CD14-positive monocyte (primary cell): ENCODE results near the gene OAS2. TPM values are rescaled to one million over a fixed set of nuclear protein-coding genes. Genes with fewer than 3 reads are reported as not detected.

Source experiments
- DNase-seq, 3 donors: peaks; one replicate each; pipeline ENCODE4 v3.0.0-alpha.2; 2011 to 2022
- H2AFZ ChIP-seq: 2 replicates; pipeline ENCODE4 v1.6.0; 2012; ENCODE audit warnings: mild to moderate bottlenecking, low read depth, low read length, inconsistent platforms; ENCODE audit not compliant: insufficient read depth, poor library complexity, severe bottlenecking
- H3K27ac ChIP-seq, 2 donors: 1 replicate in 1 of 2; 2 replicates in 1 of 2; pipeline ENCODE4 v1.5.1; 2012 to 2013; ENCODE audit warnings: low read length in 2 of 2, control low read depth in 1 of 2, inconsistent platforms in 1 of 2, low read depth in 1 of 2, mild to moderate bottlenecking in 1 of 2
- H3K27me3 ChIP-seq, 2 donors: one replicate each; pipeline versions ENCODE4 v1.6.0 to v1.6.1; 2011 to 2013; ENCODE audit warnings: low read length in 2 of 2; ENCODE audit not compliant: control insufficient read depth in 2 of 2, insufficient read depth in 2 of 2
- H3K36me3 ChIP-seq, 2 donors: replicated peaks in 1 of 2; 1 replicate in 1 of 2; 2 replicates in 1 of 2; pipeline versions ENCODE4 v1.5.1 to v1.6.1; 2012 to 2013; ENCODE audit warnings: low read length in 2 of 2, control low read depth in 1 of 2, inconsistent platforms in 1 of 2, mild to moderate bottlenecking in 1 of 2; ENCODE audit not compliant: insufficient read depth in 2 of 2, control insufficient read depth in 1 of 2
- H3K4me1 ChIP-seq, 2 donors: 1 replicate in 1 of 2; 2 replicates in 1 of 2; pipeline versions ENCODE4 v1.5.1 to v1.6.1; 2012 to 2013; ENCODE audit warnings: low read length in 2 of 2, control low read depth in 1 of 2, inconsistent platforms in 1 of 2, mild to moderate bottlenecking in 1 of 2, moderate library complexity in 1 of 2; ENCODE audit not compliant: insufficient read depth in 2 of 2, control insufficient read depth in 1 of 2
- H3K4me2 ChIP-seq: replicated peaks from 2 replicates; pipeline ENCODE3; 2012; ENCODE audit warnings: low read length, moderate library complexity, mild to moderate bottlenecking; ENCODE audit not compliant: poor library complexity, severe bottlenecking; ENCODE audit errors: extremely low read depth
- H3K4me3 ChIP-seq, 3 experiments: fragments of 200-600 bp in 1 of 3; sonication (generic) in 1 of 3; replicated peaks in 1 of 3; 1 replicate in 2 of 3; 2 replicates in 1 of 3; pipeline ENCODE4 v1.5.1; 2011 to 2013; ENCODE audit warnings: low read length in 3 of 3, mild to moderate bottlenecking in 3 of 3, control low read depth in 2 of 3, low read depth in 2 of 3, inconsistent platforms in 1 of 3, moderate library complexity in 1 of 3
- H3K79me2 ChIP-seq: 2 replicates; pipeline ENCODE4 v1.6.0; 2012; ENCODE audit warnings: mild to moderate bottlenecking, control low read depth, inconsistent platforms, low read length, moderate library complexity; ENCODE audit not compliant: insufficient read depth
- H3K9ac ChIP-seq: 2 replicates; pipeline ENCODE4 v1.6.0; 2017; ENCODE audit warnings: low read length, mild to moderate bottlenecking; ENCODE audit not compliant: insufficient read depth, poor library complexity, severe bottlenecking
- H3K9me3 ChIP-seq, 2 donors: replicated peaks in 1 of 2; 1 replicate in 1 of 2; 2 replicates in 1 of 2; pipeline versions ENCODE4 v1.5.1 to v1.6.1; 2012 to 2013; ENCODE audit warnings: low read length in 2 of 2, control low read depth in 1 of 2; ENCODE audit not compliant: control insufficient read depth in 1 of 2, insufficient read depth in 1 of 2
- H4K20me1 ChIP-seq: 2 replicates; pipeline ENCODE4 v1.6.0; 2012; ENCODE audit warnings: mild to moderate bottlenecking, low read length, control low read depth, moderate library complexity; ENCODE audit not compliant: insufficient read depth
- H3K27ac Mint-ChIP-seq, 7 donors: one replicate each; pipeline ENCODE4 v1.8.0; 2020; ENCODE audit warnings: mild to moderate bottlenecking in 7 of 7, mixed read lengths in 7 of 7, moderate library complexity in 6 of 7, inconsistent platforms in 2 of 7
- H3K27me3 Mint-ChIP-seq, 3 donors: one replicate each; pipeline ENCODE4 v1.8.0; 2021 to 2022; ENCODE audit warnings: low read depth in 3 of 3, mild to moderate bottlenecking in 3 of 3, mixed read lengths in 3 of 3, moderate library complexity in 3 of 3, inconsistent platforms in 1 of 3
- H3K36me3 Mint-ChIP-seq, 2 donors: one replicate each; pipeline ENCODE4 v1.8.0; 2020; ENCODE audit warnings: mixed read lengths in 2 of 2, inconsistent platforms in 1 of 2, mild to moderate bottlenecking in 1 of 2
- H3K4me1 Mint-ChIP-seq: one replicate; pipeline ENCODE4 v1.8.0; 2020; ENCODE audit warnings: mild to moderate bottlenecking, mixed read lengths
- H3K4me3 Mint-ChIP-seq, 2 donors: one replicate each; pipeline ENCODE4 v1.8.0; 2020; ENCODE audit warnings: mild to moderate bottlenecking in 2 of 2, mixed read lengths in 2 of 2, moderate library complexity in 1 of 2
- H3K9me3 Mint-ChIP-seq, 7 donors: one replicate each; pipeline ENCODE4 v1.8.0; 2020 to 2022; ENCODE audit warnings: mixed read lengths in 7 of 7, mild to moderate bottlenecking in 6 of 7, moderate library complexity in 6 of 7, inconsistent platforms in 2 of 7
- CTCF ChIP-seq: fragments of 200-600 bp; IDR thresholded peaks from one replicate; pipeline ENCODE4 v1.8.0; 2022; ENCODE audit warnings: antibody characterized with exemption, mild to moderate bottlenecking
- WGBS: methylation state at CpG from one replicate; pipeline ENCODE4 v1.1.5; 2013; ENCODE audit warnings: missing lambda C conversion rate; ENCODE audit not compliant: insufficient coverage; 5-methylcytosine and 5-hydroxymethylcytosine counted together
- intact Hi-C, 2 donors: fragments of 100-400 bp; cut with micrococcal nuclease; formaldehyde crosslinking; loops; one replicate each; pipeline versions ENCODE4 v1.15.0 to v1.15.1; 2023
- polyA plus RNA-seq, 3 donors: library from polyadenylated mRNA; depleted of rRNA in 1 of 3; unstranded in 2 of 3; stranded (reverse) in 1 of 3; fragments of 300-500 nt in 2 of 3; fragments of >200 nt in 1 of 3; fragmentation: Illumina TruSeq in 2 of 3; gene quantifications; 1 replicate in 2 of 3; 2 replicates in 1 of 3; pipeline ENCODE4 v1.2.3, GENCODE V29; 2012 to 2021

Gene OAS2
- polyA plus RNA-seq, 3 donors = 27.7 to 55.9 (median 40.1) TPM

- intact Hi-C loops = no loop called here
- H3K4me1 Mint-ChIP-seq = no peaks in the 10 kb centered on the region
- Histone ChIP-seq H3K36me3 (no peaks in the 10 kb centered on the region), H3K9me3 (no peaks in the 10 kb centered on the region), H3K27ac (no peak overlapping the region), H3K4me3 (no peak overlapping the region), H3K27me3 (no peaks in the 10 kb centered on the region), H3K79me2 (no peaks in the 10 kb centered on the region), H2AFZ (no peak overlapping the region), H3K4me1 (no peaks in the 10 kb centered on the region), H3K9ac (no peak overlapping the region), H3K4me2 (no peak overlapping the region), H4K20me1 (no peaks in the 10 kb centered on the region)
- H3K27me3 Mint-ChIP-seq = peaks cover 11 to 18% (median 13%) of the 10 kb centered on the region in 3 donors
- H3K36me3 Mint-ChIP-seq = no peaks in the 10 kb centered on the region
- H3K27ac Mint-ChIP-seq = no peak overlapping the region
- no CpG with 5 or more reads among the region's 1 CpG for WGBS
- H3K9me3 Mint-ChIP-seq = peaks cover 0 to 5% (median 0%) of the 10 kb centered on the region in 7 donors
- no peak for DNase-seq
- H3K4me3 Mint-ChIP-seq = no peak overlapping the region
- TF ChIP-seq CTCF = no peak
Observed at GRCh38 chr12:113021500-113021899, 43.2 kb downstream of the OAS2 start.

- H3K4me3 Mint-ChIP-seq = no peak overlapping the region
- Histone ChIP-seq H3K9me3 (no peaks in the 10 kb centered on the region), H3K36me3 (no peaks in the 10 kb centered on the region), H2AFZ (no peak overlapping the region), H3K4me2 (no peak overlapping the region), H3K27me3 (no peaks in the 10 kb centered on the region), H3K79me2 (no peaks in the 10 kb centered on the region), H3K9ac (no peak overlapping the region), H4K20me1 (no peaks in the 10 kb centered on the region), H3K4me3 (no peak overlapping the region), H3K27ac (no peak overlapping the region), H3K4me1 (no peaks in the 10 kb centered on the region)
- DNase-seq = no peak
- H3K9me3 Mint-ChIP-seq = peaks cover 0 to 5% (median 0%) of the 10 kb centered on the region in 7 donors
- no peaks in the 10 kb centered on the region for H3K36me3 Mint-ChIP-seq
- no peak for TF ChIP-seq CTCF
- WGBS = no CpG with 5 or more reads among the region's 3 CpGs
- no peak overlapping the region for H3K27ac Mint-ChIP-seq
- no peaks in the 10 kb centered on the region for H3K4me1 Mint-ChIP-seq
- H3K27me3 Mint-ChIP-seq = peaks cover 8 to 19% (median 11%) of the 10 kb centered on the region in 3 donors
- intact Hi-C loops = no loop called here
Observed at GRCh38 chr12:113022563-113023297, 44.4 kb downstream of the OAS2 start.
